Nephron progenitor cell (in vitro differentiated cells): ENCODE results near the gene FRZB.
A peak's percentile ranks its signal among the peaks of the same experiment; 100 is the strongest.

Experiments
- DNase-seq: peaks from one replicate; pipeline ENCODE4 v3.0.0; 2021
- H3K27ac Mint-ChIP-seq: 2 replicates; pipeline ENCODE4 v1.8.0; 2021; ENCODE audit warnings: mild to moderate bottlenecking, moderate library complexity, mixed read lengths
- H3K27me3 Mint-ChIP-seq: 2 replicates; pipeline ENCODE4 v1.8.0; 2021; ENCODE audit warnings: mild to moderate bottlenecking, low read depth, mixed read lengths; ENCODE audit not compliant: poor library complexity
- H3K36me3 Mint-ChIP-seq: 2 replicates; pipeline ENCODE4 v1.8.0; 2021; ENCODE audit warnings: low read depth, mixed read lengths
- H3K4me1 Mint-ChIP-seq: 2 replicates; pipeline ENCODE4 v1.8.0; 2021; ENCODE audit warnings: mixed read lengths
- H3K4me3 Mint-ChIP-seq: 2 replicates; pipeline ENCODE4 v1.8.0; 2021; ENCODE audit warnings: mild to moderate bottlenecking, moderate library complexity, mixed read lengths
- H3K9me3 Mint-ChIP-seq: 2 replicates; pipeline ENCODE4 v1.8.0; 2021; ENCODE audit warnings: mild to moderate bottlenecking, moderate library complexity, mixed read lengths
- TF ChIP-seq, protein P1 (sequence below): fragments of 200-600 bp; sonication (generic); IDR thresholded peaks from 2 replicates; pipeline ENCODE4 v1.5.0; 2021; ENCODE audit warnings: antibody characterized with exemption

The FRZB gene

DNA sequence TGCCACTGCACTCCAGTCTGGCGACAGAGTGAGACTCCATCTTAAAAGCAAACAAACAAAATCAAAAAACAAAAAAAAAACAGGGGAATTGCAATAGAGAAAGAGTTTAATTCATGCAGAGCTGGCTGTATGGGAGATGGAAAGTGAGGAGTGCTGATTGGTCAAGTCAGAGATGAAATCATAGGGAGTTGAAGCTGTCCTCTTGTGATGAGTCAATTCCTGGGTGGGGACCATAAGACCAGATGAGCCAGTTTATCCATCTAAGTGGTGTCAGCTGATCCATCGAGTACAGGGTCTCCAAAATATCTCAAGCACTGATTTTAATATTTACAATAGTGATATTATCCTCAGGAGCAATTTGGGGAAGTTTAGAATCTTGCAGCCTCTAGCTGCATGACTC is 45.3 kb downstream of the FRZB start:
- peaks cover 40% of the 10 kb centered on the region for H3K4me1 Mint-ChIP-seq
- H3K27ac Mint-ChIP-seq: no peak overlapping the region
- TF ChIP-seq, protein P1, sequence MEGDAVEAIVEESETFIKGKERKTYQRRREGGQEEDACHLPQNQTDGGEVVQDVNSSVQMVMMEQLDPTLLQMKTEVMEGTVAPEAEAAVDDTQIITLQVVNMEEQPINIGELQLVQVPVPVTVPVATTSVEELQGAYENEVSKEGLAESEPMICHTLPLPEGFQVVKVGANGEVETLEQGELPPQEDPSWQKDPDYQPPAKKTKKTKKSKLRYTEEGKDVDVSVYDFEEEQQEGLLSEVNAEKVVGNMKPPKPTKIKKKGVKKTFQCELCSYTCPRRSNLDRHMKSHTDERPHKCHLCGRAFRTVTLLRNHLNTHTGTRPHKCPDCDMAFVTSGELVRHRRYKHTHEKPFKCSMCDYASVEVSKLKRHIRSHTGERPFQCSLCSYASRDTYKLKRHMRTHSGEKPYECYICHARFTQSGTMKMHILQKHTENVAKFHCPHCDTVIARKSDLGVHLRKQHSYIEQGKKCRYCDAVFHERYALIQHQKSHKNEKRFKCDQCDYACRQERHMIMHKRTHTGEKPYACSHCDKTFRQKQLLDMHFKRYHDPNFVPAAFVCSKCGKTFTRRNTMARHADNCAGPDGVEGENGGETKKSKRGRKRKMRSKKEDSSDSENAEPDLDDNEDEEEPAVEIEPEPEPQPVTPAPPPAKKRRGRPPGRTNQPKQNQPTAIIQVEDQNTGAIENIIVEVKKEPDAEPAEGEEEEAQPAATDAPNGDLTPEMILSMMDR: no peak
- no peaks in the 10 kb centered on the region for H3K36me3 Mint-ChIP-seq
- H3K9me3 Mint-ChIP-seq: no peaks in the 10 kb centered on the region
- DNase-seq: no peak
- H3K4me3 Mint-ChIP-seq: no peak overlapping the region
- H3K27me3 Mint-ChIP-seq: peaks cover 8% of the 10 kb centered on the region

DNA sequence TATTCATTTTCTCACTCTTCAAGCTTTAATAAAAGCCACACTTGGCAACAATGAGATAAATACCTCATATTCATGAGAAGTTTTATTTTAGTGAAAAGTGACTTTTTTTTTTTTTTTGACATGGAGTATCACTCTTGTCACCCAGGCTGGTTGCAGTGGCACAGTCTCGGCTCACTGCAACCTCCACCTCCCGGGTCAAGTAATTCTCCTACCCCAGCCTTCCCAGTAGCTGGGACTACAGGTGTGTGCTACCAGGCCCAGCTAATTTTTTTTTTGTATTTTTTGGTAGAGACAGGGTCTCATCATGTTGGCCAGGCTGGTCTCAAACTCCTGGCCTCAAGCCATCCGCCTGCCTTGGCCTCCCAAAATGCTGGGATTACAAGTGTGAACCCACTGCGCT is 47.0 kb downstream of the FRZB start:
- peaks cover 8% of the 10 kb centered on the region for H3K27me3 Mint-ChIP-seq
- H3K4me1 Mint-ChIP-seq: peaks cover 31% of the 10 kb centered on the region
- TF ChIP-seq, protein P1: no peak
- no peak for DNase-seq
- H3K9me3 Mint-ChIP-seq: no peaks in the 10 kb centered on the region
- no peaks in the 10 kb centered on the region for H3K36me3 Mint-ChIP-seq
- H3K27ac Mint-ChIP-seq: no peak overlapping the region
- no peak overlapping the region for H3K4me3 Mint-ChIP-seq

GRCh38 chr2:182818925-182819324 is 47.5 kb downstream of the FRZB start:
- no peak for DNase-seq
- peaks cover 8% of the 10 kb centered on the region for H3K27me3 Mint-ChIP-seq
- H3K36me3 Mint-ChIP-seq: no peaks in the 10 kb centered on the region
- peaks cover 29% of the 10 kb centered on the region for H3K4me1 Mint-ChIP-seq
- TF ChIP-seq, protein P1: no peak
- H3K27ac Mint-ChIP-seq: peak overlapping the region; percentile 75
- H3K4me3 Mint-ChIP-seq: no peak overlapping the region
- H3K9me3 Mint-ChIP-seq: no peaks in the 10 kb centered on the region

DNA sequence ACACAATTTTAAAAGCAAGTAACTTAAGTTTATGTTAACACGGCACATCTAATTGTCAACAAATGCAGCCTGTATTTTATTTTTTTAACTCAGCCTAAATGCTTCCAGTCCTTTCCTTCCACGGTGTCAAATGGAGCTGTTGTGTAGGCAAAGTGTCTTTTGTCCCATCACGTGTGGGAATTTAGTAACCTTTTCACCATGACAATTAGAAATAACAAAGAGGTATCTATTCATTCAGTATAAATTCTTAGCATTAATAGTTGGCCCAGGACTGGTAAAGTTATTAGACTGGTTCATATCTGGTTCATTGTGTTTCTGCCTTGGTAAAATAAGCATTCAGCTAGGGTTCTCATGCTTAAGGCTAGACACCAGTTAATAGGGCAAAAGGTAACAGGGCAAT is 47.9 kb downstream of the FRZB start:
- H3K36me3 Mint-ChIP-seq: no peaks in the 10 kb centered on the region
- no peaks in the 10 kb centered on the region for H3K9me3 Mint-ChIP-seq
- no peak overlapping the region for H3K4me3 Mint-ChIP-seq
- peak overlapping the region; percentile 75 for H3K27ac Mint-ChIP-seq
- peaks cover 29% of the 10 kb centered on the region for H3K4me1 Mint-ChIP-seq
- TF ChIP-seq, protein P1: no peak
- no peak for DNase-seq
- H3K27me3 Mint-ChIP-seq: peaks cover 4% of the 10 kb centered on the region

GRCh38 chr2:182817558-182817957 is 48.9 kb downstream of the FRZB start:
- TF ChIP-seq, protein P1: no peak
- Mint-ChIP-seq H3K36me3 (no peaks in the 10 kb centered on the region), H3K27ac (no peak overlapping the region), H3K4me1 (peaks cover 29% of the 10 kb centered on the region), H3K9me3 (no peaks in the 10 kb centered on the region), H3K4me3 (no peak overlapping the region), H3K27me3 (peaks cover 4% of the 10 kb centered on the region)
- DNase-seq: no peak

DNA sequence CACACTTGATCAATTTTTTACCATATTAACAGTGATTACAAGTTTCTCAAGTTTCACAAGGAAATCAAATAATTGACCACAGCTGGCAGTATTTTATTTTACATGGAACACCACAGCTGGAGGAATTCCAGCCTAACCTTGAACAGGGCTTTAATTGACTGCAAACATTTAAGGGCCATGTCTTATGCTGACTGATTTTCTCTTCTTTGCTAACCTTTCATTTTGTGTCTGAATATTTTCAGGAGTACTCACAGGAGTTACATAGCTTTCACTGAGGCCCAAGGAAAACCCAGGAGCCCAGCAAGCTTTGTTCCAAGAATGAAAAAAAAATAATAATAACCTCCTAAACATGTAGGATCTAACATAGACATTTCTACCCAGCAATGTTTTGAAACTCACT is 49.6 kb downstream of the FRZB start:
- TF ChIP-seq, protein P1: no peak
- Mint-ChIP-seq H3K27ac (no peak overlapping the region), H3K4me1 (peaks cover 29% of the 10 kb centered on the region), H3K27me3 (peaks cover 4% of the 10 kb centered on the region), H3K9me3 (no peaks in the 10 kb centered on the region), H3K36me3 (no peaks in the 10 kb centered on the region), H3K4me3 (no peak overlapping the region)
- DNase-seq: no peak
